ENCODE results near the gene EEF1A2.

DNA sequence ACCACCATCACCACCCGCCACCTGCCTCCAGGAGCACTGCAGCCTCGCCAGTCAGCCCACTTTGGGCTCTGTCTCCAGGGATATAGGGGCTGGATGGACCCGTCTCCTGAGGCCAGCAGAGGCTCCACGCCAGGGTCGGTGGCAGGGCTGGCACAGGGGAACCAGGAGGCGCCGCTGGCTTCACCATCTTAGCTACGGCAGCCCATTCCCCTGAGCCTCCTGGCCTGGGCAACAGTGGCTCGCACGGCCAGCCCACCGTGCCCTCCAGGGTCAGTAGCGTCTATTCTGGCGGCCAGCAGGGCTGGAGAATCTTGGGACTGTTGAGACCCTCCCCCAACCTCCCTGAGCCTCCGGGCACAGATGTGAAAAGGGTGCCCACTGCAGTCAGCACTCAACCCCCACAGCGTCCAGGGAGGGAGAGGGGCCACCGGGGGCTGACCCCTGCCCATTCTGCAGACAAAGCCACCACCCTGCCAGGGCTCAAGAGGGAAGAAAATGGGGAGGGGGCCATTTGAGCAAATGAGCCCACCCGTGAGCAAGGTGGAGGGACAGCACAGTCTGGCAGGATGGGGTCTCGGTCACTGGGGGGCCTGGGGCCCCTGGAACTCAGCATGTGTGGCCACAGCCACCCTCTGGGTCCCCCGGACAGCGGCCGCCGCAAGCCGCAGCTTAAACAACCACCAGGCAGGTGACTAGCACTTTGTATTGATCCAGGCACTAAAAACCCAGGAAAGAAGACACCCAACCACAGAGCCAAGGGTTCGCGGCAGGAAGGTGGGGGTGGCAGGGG, 55.1 kb downstream of the EEF1A2 start:
- TF ChIP-seq, protein P1, sequence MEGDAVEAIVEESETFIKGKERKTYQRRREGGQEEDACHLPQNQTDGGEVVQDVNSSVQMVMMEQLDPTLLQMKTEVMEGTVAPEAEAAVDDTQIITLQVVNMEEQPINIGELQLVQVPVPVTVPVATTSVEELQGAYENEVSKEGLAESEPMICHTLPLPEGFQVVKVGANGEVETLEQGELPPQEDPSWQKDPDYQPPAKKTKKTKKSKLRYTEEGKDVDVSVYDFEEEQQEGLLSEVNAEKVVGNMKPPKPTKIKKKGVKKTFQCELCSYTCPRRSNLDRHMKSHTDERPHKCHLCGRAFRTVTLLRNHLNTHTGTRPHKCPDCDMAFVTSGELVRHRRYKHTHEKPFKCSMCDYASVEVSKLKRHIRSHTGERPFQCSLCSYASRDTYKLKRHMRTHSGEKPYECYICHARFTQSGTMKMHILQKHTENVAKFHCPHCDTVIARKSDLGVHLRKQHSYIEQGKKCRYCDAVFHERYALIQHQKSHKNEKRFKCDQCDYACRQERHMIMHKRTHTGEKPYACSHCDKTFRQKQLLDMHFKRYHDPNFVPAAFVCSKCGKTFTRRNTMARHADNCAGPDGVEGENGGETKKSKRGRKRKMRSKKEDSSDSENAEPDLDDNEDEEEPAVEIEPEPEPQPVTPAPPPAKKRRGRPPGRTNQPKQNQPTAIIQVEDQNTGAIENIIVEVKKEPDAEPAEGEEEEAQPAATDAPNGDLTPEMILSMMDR (IDR thresholded peaks at IDR 0.05): no peak
- no peak for TF ChIP-seq POLR2A (IDR thresholded peaks at IDR 0.05)

Data from uterus (tissue), 2 donors.